Astrocyte of the hippocampus (primary cell): Measurements from ENCODE around the gene BRICD5.
A peak's percentile ranks its signal among the peaks of the same experiment; 100 is the strongest.
"Not testable (repeated sequence)": the region's sequence is repeated elsewhere in the genome, so short reads cannot be mapped to it uniquely, and the experiment has no call there.

Experiments
- DNase-seq: peaks from one replicate; pipeline ENCODE4 v3.0.0; 2011; ENCODE audit warnings: low read depth, low spot score

Gene BRICD5

GRCh38 chr16:2223221-2223941 is 12.7 kb upstream of the BRICD5 start, which contains the start of gene E4F1:
E4F1 (plus strand) TSS chr16:2223591; CDS start chr16:2223614, 23 bp downstream.
- peak; percentile 100 for DNase-seq

- no peak for DNase-seq
Observed at GRCh38 chr16:2216330-2216729, 5.7 kb upstream of the BRICD5 start.

- DNase-seq, result no peak
Observed at GRCh38 chr16:2214719-2214968, 4.0 kb upstream of the BRICD5 start, which contains the start of gene PGP. PGP (minus strand) TSS chr16:2214840; CDS start chr16:2214777, 63 bp downstream.

- no peak for DNase-seq
Observed at GRCh38 chr16:2213817-2214718, 3.4 kb upstream of the BRICD5 start.

- peak; percentile 59 for DNase-seq
Observed at GRCh38 chr16:2212362-2213324, 2.0 kb upstream of the BRICD5 start.

- DNase-seq, result no peak
Observed at GRCh38 chr16:2211923-2212347, 1.3 kb upstream of the BRICD5 start.

- DNase-seq, result no peak
Observed at GRCh38 chr16:2210009-2210332, 692 bp downstream of the BRICD5 start.

GRCh38 chr16:2209258-2210008 is 1.2 kb downstream of the BRICD5 start:
- no peak for DNase-seq

- DNase-seq, result no peak
Observed at GRCh38 chr16:2208772-2209171, 1.9 kb downstream of the BRICD5 start.

GRCh38 chr16:2208308-2208707 is 2.4 kb downstream of the BRICD5 start:
- no peak for DNase-seq

- no peak for DNase-seq
Observed at GRCh38 chr16:2207872-2208271, 2.8 kb downstream of the BRICD5 start.

- no peak for DNase-seq
Observed at GRCh38 chr16:2206780-2207433, 3.8 kb downstream of the BRICD5 start.

- DNase-seq, result no peak
Observed at GRCh38 chr16:2206420-2206779, 4.3 kb downstream of the BRICD5 start.

- no peak for DNase-seq
Observed at GRCh38 chr16:2205967-2206313, 4.7 kb downstream of the BRICD5 start.

- DNase-seq, result peak; percentile 95
Observed at GRCh38 chr16:2205104-2205966, 5.3 kb downstream of the BRICD5 start, which contains the start of gene MLST8. MLST8 (plus strand) TSS chr16:2205454; CDS start chr16:2206086, 632 bp downstream.

- DNase-seq, result no peak
Observed at GRCh38 chr16:2204416-2205103, 6.1 kb downstream of the BRICD5 start.

GRCh38 chr16:2203119-2203688 is 7.5 kb downstream of the BRICD5 start:
- DNase-seq, result not testable (repeated sequence)

GRCh38 chr16:2200313-2200712 is 10.3 kb downstream of the BRICD5 start:
- no peak for DNase-seq
